Activated T-helper 1 cell treated with anti-CD3 and anti-CD28 coated beads, Interleukin-12 subunit alpha, Interleukin-12 subunit beta, Interleukin-2, Interleukin-4 antibody, amounts not matched to agents 30 ng/mL and 10 ng/mL and 1 ng/mL, durations not matched to agents 14 hours and 24 hours and 36 hours (primary cell): ENCODE results near the gene IFT122. TPM values are rescaled to one million over a fixed set of nuclear protein-coding genes. Genes with fewer than 3 reads are reported as not detected.

Source experiments
- DNase-seq: peaks from one replicate; pipeline ENCODE4 v3.0.0; 2021; ENCODE audit warnings: low spot score
- H3K27ac Mint-ChIP-seq: one replicate; pipeline ENCODE4 v1.8.0; 2021; ENCODE audit warnings: mild to moderate bottlenecking, mixed read lengths
- H3K27me3 Mint-ChIP-seq: one replicate; pipeline ENCODE4 v1.8.0; 2022; ENCODE audit warnings: mild to moderate bottlenecking, moderate library complexity, mixed read lengths; ENCODE audit not compliant: insufficient read depth
- H3K36me3 Mint-ChIP-seq: one replicate; pipeline ENCODE4 v1.8.0; 2021; ENCODE audit warnings: low read depth, mixed read lengths
- H3K4me1 Mint-ChIP-seq: one replicate; pipeline ENCODE4 v1.8.0; 2021; ENCODE audit warnings: low read depth, mixed read lengths
- H3K4me3 Mint-ChIP-seq: one replicate; pipeline ENCODE4 v1.8.0; 2021; ENCODE audit warnings: mild to moderate bottlenecking, moderate library complexity, mixed read lengths
- H3K9me3 Mint-ChIP-seq: one replicate; pipeline ENCODE4 v1.8.0; 2021; ENCODE audit warnings: mixed read lengths
- intact Hi-C: fragments of 100-400 bp; cut with micrococcal nuclease; formaldehyde crosslinking; loops from one replicate; pipeline ENCODE4 v1.15.1; 2024
- total RNA-seq: library from RNA; stranded (reverse); gene quantifications from 2 replicates; pipeline ENCODE4 v1.2.3, GENCODE V29; 2022

Gene IFT122
- total RNA-seq, 1 donor from 2014 or later = 10.0 TPM

DNA sequence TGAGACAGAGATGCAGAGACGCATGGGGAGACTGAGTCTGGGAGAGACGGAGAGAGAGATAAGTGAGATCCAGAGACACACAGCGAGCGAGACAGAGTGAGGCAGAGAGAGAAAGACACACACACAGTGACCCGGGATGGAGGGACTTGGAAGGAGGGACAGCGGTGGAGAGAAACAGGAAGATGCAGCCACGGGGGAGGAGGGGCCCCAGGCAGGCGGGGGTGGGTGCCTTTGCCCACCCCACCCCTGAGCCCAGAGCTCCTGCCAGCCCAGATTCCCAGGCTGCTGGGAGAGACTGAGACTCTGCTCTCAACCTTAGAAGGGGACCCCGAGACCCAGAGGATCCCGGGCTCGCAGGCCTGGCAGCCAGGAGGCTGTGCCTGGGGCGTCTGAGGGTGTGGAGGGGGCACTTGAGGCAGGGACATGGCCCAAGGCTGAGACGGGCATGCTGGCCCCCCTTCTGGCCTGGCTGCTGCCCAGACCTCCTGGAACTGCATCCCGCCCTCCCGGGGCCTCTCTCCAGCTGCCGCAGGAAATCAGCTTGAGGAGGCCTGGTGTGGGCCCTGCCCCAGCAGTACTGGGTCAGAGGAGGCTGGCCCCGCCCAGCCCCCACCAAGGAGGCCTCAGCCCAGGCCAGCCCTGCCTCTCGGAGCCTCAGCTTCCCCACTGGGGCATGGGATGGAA, 121.0 kb downstream of the IFT122 start:
- intact Hi-C loops = no loop called here
- H3K4me1 Mint-ChIP-seq = no peaks in the 10 kb centered on the region
- no peaks in the 10 kb centered on the region for H3K9me3 Mint-ChIP-seq
- H3K27ac Mint-ChIP-seq = no peak overlapping the region
- DNase-seq = no peak
- peaks cover 4% of the 10 kb centered on the region for H3K27me3 Mint-ChIP-seq
- no peak overlapping the region for H3K4me3 Mint-ChIP-seq
- no peaks in the 10 kb centered on the region for H3K36me3 Mint-ChIP-seq

DNA sequence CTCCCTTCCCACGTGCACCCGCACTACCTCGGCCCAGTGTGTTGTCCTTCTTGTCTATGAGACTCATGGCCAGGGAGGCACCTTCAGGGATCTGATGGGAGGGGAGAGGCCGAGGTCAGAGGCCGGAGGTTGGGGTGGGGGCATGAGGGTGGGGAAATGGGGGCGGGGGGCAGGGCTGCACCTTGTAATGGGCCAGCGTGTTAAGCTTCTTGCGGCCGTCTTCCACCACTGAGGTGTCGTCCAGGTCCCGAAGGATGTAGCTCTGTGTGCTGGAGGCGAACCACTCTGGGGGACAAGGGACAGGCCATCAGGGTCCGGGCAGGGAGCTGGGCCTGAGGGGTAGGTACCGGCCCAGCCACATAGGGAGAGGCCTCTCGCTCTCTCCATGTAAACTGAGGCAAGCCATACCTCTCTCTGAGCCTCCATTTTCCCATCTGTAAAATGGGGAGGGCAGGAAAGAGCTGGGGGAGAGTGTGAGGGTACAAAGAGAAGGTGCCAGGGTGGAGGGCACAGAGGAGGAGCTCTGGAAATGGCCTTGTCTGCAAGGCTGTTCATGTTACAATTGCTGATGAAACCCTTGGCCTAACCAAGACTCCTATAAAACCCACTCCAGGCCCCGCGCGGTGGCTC, 121.7 kb downstream of the IFT122 start:
- Mint-ChIP-seq H3K4me1 (no peaks in the 10 kb centered on the region), H3K9me3 (no peaks in the 10 kb centered on the region), H3K36me3 (no peaks in the 10 kb centered on the region), H3K27me3 (no peaks in the 10 kb centered on the region), H3K4me3 (no peak overlapping the region), H3K27ac (no peak overlapping the region)
- DNase-seq = no peak
- intact Hi-C loops = no loop called here

DNA sequence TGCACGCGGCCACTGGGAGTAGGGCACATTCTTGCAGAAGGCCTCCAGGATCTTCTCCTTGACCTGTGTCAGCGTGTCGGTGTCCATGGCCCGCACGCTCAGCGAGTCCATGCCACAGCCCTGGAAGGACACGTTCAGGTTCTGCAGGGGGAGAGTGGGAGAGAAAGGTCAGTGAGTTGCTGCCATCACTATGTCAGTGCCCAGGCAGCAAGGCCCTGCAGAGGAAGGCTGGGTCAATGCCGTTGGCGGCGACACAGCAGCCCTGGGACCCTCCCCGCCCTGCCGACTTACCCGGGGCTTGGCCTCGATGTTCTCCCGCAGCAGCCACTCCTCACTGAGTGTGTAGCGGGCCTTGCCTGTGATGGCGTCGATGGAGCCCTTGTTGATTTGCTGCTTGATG, 122.8 kb downstream of the IFT122 start:
- no peaks in the 10 kb centered on the region for H3K4me1 Mint-ChIP-seq
- intact Hi-C loops = no loop called here
- no peak overlapping the region for H3K27ac Mint-ChIP-seq
- H3K4me3 Mint-ChIP-seq = no peak overlapping the region
- DNase-seq = no peak
- H3K36me3 Mint-ChIP-seq = no peaks in the 10 kb centered on the region
- H3K9me3 Mint-ChIP-seq = no peaks in the 10 kb centered on the region
- H3K27me3 Mint-ChIP-seq = no peaks in the 10 kb centered on the region

DNA sequence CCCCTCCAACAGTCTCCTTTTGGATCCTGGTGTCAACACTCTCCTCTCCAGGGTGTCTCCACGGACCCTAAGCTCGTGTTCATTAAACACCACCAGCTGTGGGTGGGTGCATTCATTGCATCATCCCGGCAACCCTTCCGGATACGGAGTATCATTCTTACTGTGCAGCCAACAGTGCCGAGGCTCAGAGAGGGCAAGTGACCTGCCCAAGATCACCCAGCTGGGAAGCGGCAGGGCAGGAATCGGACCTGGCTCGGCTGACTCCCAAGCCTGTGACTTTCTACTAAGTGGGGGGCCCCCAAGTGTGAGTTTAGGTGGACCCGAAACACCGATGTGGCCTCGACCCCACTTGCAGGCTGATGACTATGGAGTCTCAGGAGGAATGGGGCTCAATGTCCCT, 123.3 kb downstream of the IFT122 start:
- no peak overlapping the region for H3K4me3 Mint-ChIP-seq
- H3K9me3 Mint-ChIP-seq = no peaks in the 10 kb centered on the region

DNA sequence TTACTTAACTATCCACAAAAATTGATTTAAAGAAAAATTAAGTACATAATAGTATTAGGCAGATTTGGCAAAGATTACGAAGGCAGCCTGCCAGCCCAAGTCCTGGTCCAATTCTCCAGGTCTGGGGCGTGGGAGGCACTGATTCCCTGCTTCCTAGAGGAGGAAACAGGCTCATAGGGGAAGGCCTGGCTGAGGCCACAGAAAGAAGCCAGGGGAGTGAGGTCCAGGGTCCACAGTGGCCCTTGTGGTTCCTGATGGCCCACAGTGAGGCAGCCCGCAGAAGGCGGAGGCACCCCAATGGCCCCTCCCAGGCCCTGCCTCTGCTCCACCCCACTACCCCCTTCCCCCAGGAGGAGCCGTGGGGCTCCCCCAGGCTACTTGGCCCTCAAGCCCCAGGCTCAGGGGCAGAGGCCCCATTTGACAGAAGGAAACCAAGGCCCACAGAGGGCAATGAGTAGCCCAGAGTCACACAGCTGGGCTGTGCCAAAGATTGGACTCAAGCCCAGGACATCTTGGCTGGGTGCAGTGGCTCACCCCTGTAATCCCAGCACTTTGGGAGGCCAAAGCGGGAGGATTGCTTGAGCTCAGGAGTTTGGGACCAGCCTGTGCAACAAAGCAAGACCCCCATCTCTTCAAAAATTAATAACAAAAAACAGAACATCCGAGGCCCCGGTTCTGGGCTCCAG, 124.0 kb downstream of the IFT122 start:
- intact Hi-C loops = no loop called here
- Mint-ChIP-seq H3K27ac (no peak overlapping the region), H3K27me3 (no peaks in the 10 kb centered on the region), H3K36me3 (no peaks in the 10 kb centered on the region), H3K4me1 (no peaks in the 10 kb centered on the region), H3K4me3 (no peak overlapping the region), H3K9me3 (no peaks in the 10 kb centered on the region)
- DNase-seq = no peak

More for the DNA sequence above, 123.3 kb downstream of the IFT122 start:
- H3K36me3 Mint-ChIP-seq = no peaks in the 10 kb centered on the region
- H3K4me1 Mint-ChIP-seq = no peaks in the 10 kb centered on the region
- no peak overlapping the region for H3K27ac Mint-ChIP-seq
- no peak for DNase-seq
- intact Hi-C loops = no loop called here
- H3K27me3 Mint-ChIP-seq = no peaks in the 10 kb centered on the region

DNA sequence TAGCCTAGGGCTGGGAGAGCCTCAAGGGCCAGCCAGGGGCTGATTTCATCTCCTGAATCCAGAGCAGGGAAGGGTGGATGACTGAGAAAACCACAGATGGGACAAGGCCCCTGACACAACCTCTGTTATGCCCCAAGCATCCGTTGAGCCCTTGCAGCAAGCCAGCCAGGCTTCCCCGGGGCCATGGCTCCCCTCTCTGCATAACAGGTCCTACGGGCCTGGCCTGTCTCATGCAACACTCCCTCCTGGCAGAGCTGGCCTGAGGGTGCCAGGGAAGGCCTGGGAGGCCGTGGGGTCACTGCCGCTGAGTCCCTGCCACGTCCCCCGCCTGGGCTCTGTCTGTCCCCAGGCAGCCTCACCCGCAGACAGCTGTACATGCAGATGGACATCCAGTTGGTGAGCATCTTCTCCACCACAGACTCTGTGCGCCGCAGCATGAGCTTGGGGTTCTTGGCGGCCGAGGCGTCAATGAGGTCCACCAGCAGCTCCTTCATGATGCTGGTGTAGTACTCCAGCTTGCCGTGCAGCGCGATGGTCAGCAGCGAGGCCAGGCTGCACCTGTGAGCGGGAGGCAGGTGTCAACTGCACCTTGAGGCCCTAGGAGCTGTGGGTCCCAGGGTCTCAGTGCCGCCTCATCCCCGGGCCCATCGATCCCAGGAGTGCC, 125.1 kb downstream of the IFT122 start:
- no peaks in the 10 kb centered on the region for H3K9me3 Mint-ChIP-seq
- intact Hi-C loops = no loop called here
- H3K27me3 Mint-ChIP-seq = no peaks in the 10 kb centered on the region

DNA sequence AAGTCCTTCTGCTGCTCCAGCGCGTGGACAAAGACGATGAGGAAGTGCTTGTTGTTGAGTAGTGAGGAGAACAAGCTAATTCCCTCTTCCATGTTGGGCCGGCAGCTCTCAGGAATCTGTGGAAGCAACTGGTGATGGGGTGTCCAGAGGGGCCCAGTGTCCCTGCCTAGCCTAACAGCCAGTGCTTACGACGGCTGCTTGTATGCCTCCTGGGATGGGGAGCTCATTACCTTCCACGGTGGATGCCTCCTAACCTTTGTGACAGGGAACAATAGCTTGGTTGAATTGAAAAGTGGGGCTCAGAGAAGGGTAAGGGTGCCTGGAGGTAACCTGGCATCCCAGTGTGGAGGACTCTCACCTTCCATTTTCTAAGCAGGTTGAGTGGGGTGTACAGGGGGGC, 125.9 kb downstream of the IFT122 start:
- no peak for DNase-seq
- Mint-ChIP-seq H3K27me3 (no peaks in the 10 kb centered on the region), H3K27ac (no peak overlapping the region), H3K36me3 (no peaks in the 10 kb centered on the region), H3K9me3 (no peaks in the 10 kb centered on the region), H3K4me3 (no peak overlapping the region), H3K4me1 (no peaks in the 10 kb centered on the region)
- intact Hi-C loops = no loop called here

More for the DNA sequence above, 125.1 kb downstream of the IFT122 start:
- no peak overlapping the region for H3K27ac Mint-ChIP-seq
- no peaks in the 10 kb centered on the region for H3K4me1 Mint-ChIP-seq
- no peak for DNase-seq
- no peaks in the 10 kb centered on the region for H3K36me3 Mint-ChIP-seq
- H3K4me3 Mint-ChIP-seq = no peak overlapping the region

DNA sequence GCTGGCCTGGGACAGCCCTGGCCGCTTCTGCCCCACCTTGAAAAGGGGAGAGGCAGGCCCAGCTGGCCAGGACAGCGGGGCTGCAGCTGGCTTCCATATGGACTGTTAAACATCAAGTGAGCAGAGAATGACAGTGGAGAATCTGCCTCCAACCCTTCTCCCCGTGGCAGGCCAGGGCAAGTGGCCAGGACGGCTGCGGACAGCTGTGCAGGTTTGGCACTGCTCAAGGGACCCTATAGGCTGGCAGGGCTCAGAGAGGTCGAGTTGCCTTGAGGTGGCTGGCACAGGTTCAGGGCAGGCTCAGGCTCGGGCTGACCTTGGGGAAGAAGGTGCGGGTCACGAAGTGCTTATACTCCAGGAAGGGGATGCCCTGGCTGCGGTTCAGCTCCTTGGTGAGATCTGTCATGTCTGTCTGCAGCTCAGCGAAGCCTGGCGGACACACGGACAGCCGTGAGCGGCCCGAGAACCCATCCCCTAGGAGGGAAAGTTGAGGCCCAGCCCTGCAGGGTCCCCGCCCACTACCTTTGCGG, 127.2 kb downstream of the IFT122 start:
- intact Hi-C loops = no loop called here
- DNase-seq = no peak
- no peaks in the 10 kb centered on the region for H3K9me3 Mint-ChIP-seq
- H3K27ac Mint-ChIP-seq = no peak overlapping the region
- no peaks in the 10 kb centered on the region for H3K4me1 Mint-ChIP-seq
- H3K27me3 Mint-ChIP-seq = no peaks in the 10 kb centered on the region
- no peak overlapping the region for H3K4me3 Mint-ChIP-seq
- no peaks in the 10 kb centered on the region for H3K36me3 Mint-ChIP-seq

DNA sequence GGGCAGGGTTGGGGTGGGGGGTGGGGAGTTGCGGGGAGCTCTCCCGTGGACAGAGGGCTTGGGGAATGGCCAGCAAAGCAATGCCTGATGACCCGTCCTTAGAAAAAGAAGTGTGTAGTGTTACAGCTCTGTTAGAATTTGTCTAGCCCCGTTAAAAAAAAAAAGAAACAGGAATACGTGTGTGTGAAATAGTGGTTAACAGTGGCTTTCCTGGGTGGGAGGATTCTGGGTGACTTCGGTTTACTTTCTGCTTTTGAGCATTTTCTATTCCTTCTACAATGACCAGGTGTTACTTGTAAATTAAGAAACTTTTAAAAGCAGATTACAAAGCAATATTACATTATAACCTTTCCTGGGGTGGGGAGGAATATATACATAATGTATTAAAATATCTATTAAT, 127.9 kb downstream of the IFT122 start:
- no peak for DNase-seq
- intact Hi-C loops = no loop called here
- Mint-ChIP-seq H3K4me1 (no peaks in the 10 kb centered on the region), H3K4me3 (no peak overlapping the region), H3K27ac (no peak overlapping the region), H3K9me3 (no peaks in the 10 kb centered on the region), H3K36me3 (no peaks in the 10 kb centered on the region), H3K27me3 (no peaks in the 10 kb centered on the region)

DNA sequence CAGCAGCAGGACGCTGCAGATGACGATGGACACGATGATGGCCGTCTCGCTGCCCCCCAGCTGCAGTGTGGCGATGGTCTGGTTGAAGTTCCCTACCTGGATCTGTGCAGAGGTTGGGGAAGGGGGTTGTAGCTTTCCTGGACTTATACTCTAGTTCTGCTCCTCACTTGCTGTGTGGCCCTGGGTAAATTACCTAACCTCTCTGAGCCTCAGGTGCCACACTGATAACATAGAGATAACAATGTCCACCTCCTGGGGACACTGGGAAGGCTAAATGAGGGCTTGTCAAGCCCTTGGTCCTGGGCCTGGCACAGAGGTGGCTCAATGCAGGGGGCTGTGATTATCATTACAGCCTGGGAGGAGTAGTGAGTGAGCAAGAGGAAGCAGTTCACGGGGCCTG, 129.8 kb downstream of the IFT122 start:
- Mint-ChIP-seq H3K9me3 (no peaks in the 10 kb centered on the region), H3K27me3 (no peaks in the 10 kb centered on the region), H3K36me3 (no peaks in the 10 kb centered on the region), H3K4me3 (no peak overlapping the region), H3K27ac (no peak overlapping the region), H3K4me1 (no peaks in the 10 kb centered on the region)
- no peak for DNase-seq
- intact Hi-C loops = no loop called here
